CD14-positive monocyte (primary cell): Measurements from ENCODE around the gene UPK1B. TPM values are rescaled to one million over a fixed set of nuclear protein-coding genes. Genes with fewer than 3 reads are reported as not detected.
"Not testable (repeated sequence)": the region's sequence is repeated elsewhere in the genome, so short reads cannot be mapped to it uniquely, and the experiment has no call there.

Experiments used
- DNase-seq, 3 donors: peaks; one replicate each; pipeline ENCODE4 v3.0.0-alpha.2; 2011 to 2022
- H2AFZ ChIP-seq: 2 replicates; pipeline ENCODE4 v1.6.0; 2012; ENCODE audit warnings: mild to moderate bottlenecking, low read depth, low read length, inconsistent platforms; ENCODE audit not compliant: insufficient read depth, poor library complexity, severe bottlenecking
- H3K27ac ChIP-seq, 2 donors: 1 replicate in 1 of 2; 2 replicates in 1 of 2; pipeline ENCODE4 v1.5.1; 2012 to 2013; ENCODE audit warnings: low read length in 2 of 2, control low read depth in 1 of 2, inconsistent platforms in 1 of 2, low read depth in 1 of 2, mild to moderate bottlenecking in 1 of 2
- H3K27me3 ChIP-seq, 2 donors: one replicate each; pipeline versions ENCODE4 v1.6.0 to v1.6.1; 2011 to 2013; ENCODE audit warnings: low read length in 2 of 2; ENCODE audit not compliant: control insufficient read depth in 2 of 2, insufficient read depth in 2 of 2
- H3K36me3 ChIP-seq, 2 donors: replicated peaks in 1 of 2; 1 replicate in 1 of 2; 2 replicates in 1 of 2; pipeline versions ENCODE4 v1.5.1 to v1.6.1; 2012 to 2013; ENCODE audit warnings: low read length in 2 of 2, control low read depth in 1 of 2, inconsistent platforms in 1 of 2, mild to moderate bottlenecking in 1 of 2; ENCODE audit not compliant: insufficient read depth in 2 of 2, control insufficient read depth in 1 of 2
- H3K4me1 ChIP-seq, 2 donors: 1 replicate in 1 of 2; 2 replicates in 1 of 2; pipeline versions ENCODE4 v1.5.1 to v1.6.1; 2012 to 2013; ENCODE audit warnings: low read length in 2 of 2, control low read depth in 1 of 2, inconsistent platforms in 1 of 2, mild to moderate bottlenecking in 1 of 2, moderate library complexity in 1 of 2; ENCODE audit not compliant: insufficient read depth in 2 of 2, control insufficient read depth in 1 of 2
- H3K4me2 ChIP-seq: replicated peaks from 2 replicates; pipeline ENCODE3; 2012; ENCODE audit warnings: low read length, moderate library complexity, mild to moderate bottlenecking; ENCODE audit not compliant: poor library complexity, severe bottlenecking; ENCODE audit errors: extremely low read depth
- H3K4me3 ChIP-seq, 3 experiments: fragments of 200-600 bp in 1 of 3; sonication (generic) in 1 of 3; replicated peaks in 1 of 3; 1 replicate in 2 of 3; 2 replicates in 1 of 3; pipeline ENCODE4 v1.5.1; 2011 to 2013; ENCODE audit warnings: low read length in 3 of 3, mild to moderate bottlenecking in 3 of 3, control low read depth in 2 of 3, low read depth in 2 of 3, inconsistent platforms in 1 of 3, moderate library complexity in 1 of 3
- H3K79me2 ChIP-seq: 2 replicates; pipeline ENCODE4 v1.6.0; 2012; ENCODE audit warnings: mild to moderate bottlenecking, control low read depth, inconsistent platforms, low read length, moderate library complexity; ENCODE audit not compliant: insufficient read depth
- H3K9ac ChIP-seq: 2 replicates; pipeline ENCODE4 v1.6.0; 2017; ENCODE audit warnings: low read length, mild to moderate bottlenecking; ENCODE audit not compliant: insufficient read depth, poor library complexity, severe bottlenecking
- H3K9me3 ChIP-seq, 2 donors: replicated peaks in 1 of 2; 1 replicate in 1 of 2; 2 replicates in 1 of 2; pipeline versions ENCODE4 v1.5.1 to v1.6.1; 2012 to 2013; ENCODE audit warnings: low read length in 2 of 2, control low read depth in 1 of 2; ENCODE audit not compliant: control insufficient read depth in 1 of 2, insufficient read depth in 1 of 2
- H4K20me1 ChIP-seq: 2 replicates; pipeline ENCODE4 v1.6.0; 2012; ENCODE audit warnings: mild to moderate bottlenecking, low read length, control low read depth, moderate library complexity; ENCODE audit not compliant: insufficient read depth
- H3K27ac Mint-ChIP-seq, 7 donors: one replicate each; pipeline ENCODE4 v1.8.0; 2020; ENCODE audit warnings: mild to moderate bottlenecking in 7 of 7, mixed read lengths in 7 of 7, moderate library complexity in 6 of 7, inconsistent platforms in 2 of 7
- H3K27me3 Mint-ChIP-seq, 3 donors: one replicate each; pipeline ENCODE4 v1.8.0; 2021 to 2022; ENCODE audit warnings: low read depth in 3 of 3, mild to moderate bottlenecking in 3 of 3, mixed read lengths in 3 of 3, moderate library complexity in 3 of 3, inconsistent platforms in 1 of 3
- H3K36me3 Mint-ChIP-seq, 2 donors: one replicate each; pipeline ENCODE4 v1.8.0; 2020; ENCODE audit warnings: mixed read lengths in 2 of 2, inconsistent platforms in 1 of 2, mild to moderate bottlenecking in 1 of 2
- H3K4me1 Mint-ChIP-seq: one replicate; pipeline ENCODE4 v1.8.0; 2020; ENCODE audit warnings: mild to moderate bottlenecking, mixed read lengths
- H3K4me3 Mint-ChIP-seq, 2 donors: one replicate each; pipeline ENCODE4 v1.8.0; 2020; ENCODE audit warnings: mild to moderate bottlenecking in 2 of 2, mixed read lengths in 2 of 2, moderate library complexity in 1 of 2
- H3K9me3 Mint-ChIP-seq, 7 donors: one replicate each; pipeline ENCODE4 v1.8.0; 2020 to 2022; ENCODE audit warnings: mixed read lengths in 7 of 7, mild to moderate bottlenecking in 6 of 7, moderate library complexity in 6 of 7, inconsistent platforms in 2 of 7
- WGBS: methylation state at CpG from one replicate; pipeline ENCODE4 v1.1.5; 2013; ENCODE audit warnings: missing lambda C conversion rate; ENCODE audit not compliant: insufficient coverage; 5-methylcytosine and 5-hydroxymethylcytosine counted together
- intact Hi-C, 2 donors: fragments of 100-400 bp; cut with micrococcal nuclease; formaldehyde crosslinking; loops; one replicate each; pipeline versions ENCODE4 v1.15.0 to v1.15.1; 2023
- polyA plus RNA-seq, 3 donors: library from polyadenylated mRNA; depleted of rRNA in 1 of 3; unstranded in 2 of 3; stranded (reverse) in 1 of 3; fragments of 300-500 nt in 2 of 3; fragments of >200 nt in 1 of 3; fragmentation: Illumina TruSeq in 2 of 3; gene quantifications; 1 replicate in 2 of 3; 2 replicates in 1 of 3; pipeline ENCODE4 v1.2.3, GENCODE V29; 2012 to 2021
- TF ChIP-seq, protein P1 (sequence below): fragments of 200-600 bp; IDR thresholded peaks from one replicate; pipeline ENCODE4 v1.8.0; 2022; ENCODE audit warnings: antibody characterized with exemption, mild to moderate bottlenecking

Gene UPK1B
- polyA plus RNA-seq, 3 donors, result not detected

DNA sequence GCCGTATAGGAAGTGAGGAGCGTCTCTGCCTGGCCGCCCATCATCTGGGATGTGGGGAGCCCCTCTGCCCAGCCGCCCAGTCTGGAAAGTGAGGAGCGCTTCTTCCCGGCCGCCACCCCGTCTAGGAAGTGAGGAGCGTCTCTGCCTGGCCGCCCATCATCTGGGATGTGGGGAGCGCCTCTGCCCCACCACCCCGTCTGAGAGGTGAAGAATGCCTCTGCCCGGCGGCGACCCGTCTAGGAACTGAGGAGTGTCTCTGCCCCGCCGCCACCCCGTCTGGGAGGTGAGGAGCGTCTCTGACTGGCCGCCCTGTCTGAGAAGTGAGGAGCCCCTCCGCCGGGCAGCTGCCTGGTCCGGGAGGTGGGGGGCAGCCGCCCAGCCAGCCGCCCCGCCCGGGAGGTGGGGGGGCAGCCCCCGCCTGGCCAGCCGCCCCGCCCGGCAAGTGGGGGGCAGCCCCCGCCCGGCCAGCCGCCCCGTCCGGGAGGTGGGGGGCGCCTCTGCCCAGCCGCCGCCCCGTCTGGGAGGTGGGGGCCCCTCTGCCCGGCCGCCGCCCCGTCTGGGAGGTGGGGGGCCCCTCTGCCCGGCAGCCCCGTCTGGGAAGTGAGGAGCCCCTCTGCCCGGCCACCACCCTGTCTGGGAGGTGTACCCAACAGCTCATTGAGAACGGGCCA is 69.1 kb downstream of the UPK1B start:
- Histone ChIP-seq H3K4me1 (peaks cover 24 to 38% of the 10 kb centered on the region in 2 donors), H3K79me2 (peaks cover 30% of the 10 kb centered on the region)
- H2AFZ ChIP-seq, H3K4me3 Mint-ChIP-seq, H3K36me3 Mint-ChIP-seq, H4K20me1 ChIP-seq, H3K27me3 ChIP-seq, H3K27me3 Mint-ChIP-seq, H3K4me3 ChIP-seq, H3K36me3 ChIP-seq, H3K9me3 ChIP-seq, H3K4me2 ChIP-seq, H3K9ac ChIP-seq, H3K27ac Mint-ChIP-seq, H3K27ac ChIP-seq, H3K9me3 Mint-ChIP-seq, DNase-seq: not testable (repeated sequence)
- peaks cover 31% of the 10 kb centered on the region for H3K4me1 Mint-ChIP-seq
- intact Hi-C loops, result loop anchor here in 1 of 2 donors (10.0 kb wide), 1 partner anchor 358 kb away; no protein-coding TSS in a partner anchor
- WGBS, result 99% methylated on average over 18 of the region's 49 CpGs

DNA sequence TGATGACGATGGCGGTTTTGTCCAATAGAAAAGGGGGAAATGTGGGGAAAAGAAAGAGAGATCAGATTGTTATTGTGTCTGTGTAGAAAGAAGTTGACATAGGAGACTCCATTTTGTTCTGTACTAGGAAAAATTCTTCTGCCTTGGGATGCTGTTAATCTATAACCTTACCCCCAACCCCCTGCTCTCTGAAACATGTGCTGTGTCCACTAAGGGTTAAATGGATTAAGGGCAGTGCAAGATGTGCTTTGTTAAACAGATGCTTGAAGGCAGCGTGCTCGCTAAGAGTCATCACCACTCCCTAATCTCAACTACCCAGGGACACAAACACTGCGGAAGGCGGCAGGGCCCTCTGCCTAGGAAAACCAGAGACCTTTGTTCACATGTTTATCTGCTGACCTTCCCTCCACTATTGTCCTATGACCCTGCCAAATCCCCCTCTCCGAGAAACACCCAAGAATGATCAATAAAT is 69.7 kb downstream of the UPK1B start:
- Histone ChIP-seq H3K79me2 (peaks cover 26% of the 10 kb centered on the region), H3K4me1 (peaks cover 24 to 34% of the 10 kb centered on the region in 2 donors)
- intact Hi-C loops, result loop anchor here in 1 of 2 donors (10.0 kb wide), 1 partner anchor 358 kb away; no protein-coding TSS in a partner anchor
- not testable (repeated sequence) for H2AFZ ChIP-seq, H3K27me3 ChIP-seq, H3K27ac ChIP-seq, H3K36me3 Mint-ChIP-seq, H3K27ac Mint-ChIP-seq, DNase-seq, H3K9me3 ChIP-seq, H3K27me3 Mint-ChIP-seq, H3K4me2 ChIP-seq, H3K9ac ChIP-seq, H3K9me3 Mint-ChIP-seq, H3K36me3 ChIP-seq, H3K4me3 Mint-ChIP-seq, H4K20me1 ChIP-seq, H3K4me3 ChIP-seq
- peaks cover 28% of the 10 kb centered on the region for H3K4me1 Mint-ChIP-seq
- WGBS, result no CpG with 5 or more reads among the region's 7 CpGs

DNA sequence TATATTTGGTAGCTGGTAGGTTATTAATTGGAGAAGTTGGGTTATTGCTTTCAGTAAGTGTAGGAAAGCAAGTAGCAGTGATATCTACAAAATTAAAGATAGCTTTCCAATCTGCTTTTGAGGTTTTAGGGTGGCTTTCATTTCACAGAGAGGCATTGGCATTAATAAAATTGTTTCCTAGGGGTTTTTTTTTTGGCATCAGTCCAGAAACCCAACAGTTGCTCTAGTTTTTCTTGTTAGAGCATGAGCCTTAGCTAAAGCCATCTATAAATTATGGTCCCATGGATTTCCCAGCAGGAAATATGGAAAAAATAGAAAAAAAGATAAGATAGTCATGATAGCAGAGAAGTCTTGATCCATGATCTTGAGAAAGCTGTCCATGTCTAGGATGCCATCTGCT is 70.3 kb downstream of the UPK1B start:
- Histone ChIP-seq H3K4me3 (no peak overlapping the region), H2AFZ (no peak overlapping the region), H3K9me3 (peaks cover 3 to 10% of the 10 kb centered on the region in 2 donors), H3K9ac (no peak overlapping the region), H3K4me2 (no peak overlapping the region), H3K27ac (no peak overlapping the region), H3K36me3 (no peaks in the 10 kb centered on the region), H4K20me1 (no peaks in the 10 kb centered on the region), H3K79me2 (peaks cover 20% of the 10 kb centered on the region), H3K27me3 (no peaks in the 10 kb centered on the region), H3K4me1 (peaks cover 22 to 28% of the 10 kb centered on the region in 2 donors)
- H3K9me3 Mint-ChIP-seq, result peaks cover 6 to 16% (median 12%) of the 10 kb centered on the region in 7 donors
- H3K4me1 Mint-ChIP-seq, result peaks cover 26% of the 10 kb centered on the region
- peaks cover 0 to 1% (median 0%) of the 10 kb centered on the region in 3 donors for H3K27me3 Mint-ChIP-seq
- H3K36me3 Mint-ChIP-seq, result no peaks in the 10 kb centered on the region
- intact Hi-C loops, result loop anchor here in 1 of 2 donors (10.0 kb wide), 1 partner anchor 359 kb away; no protein-coding TSS in a partner anchor
- no peak overlapping the region for H3K4me3 Mint-ChIP-seq
- no peak overlapping the region for H3K27ac Mint-ChIP-seq
- TF ChIP-seq, protein P1, sequence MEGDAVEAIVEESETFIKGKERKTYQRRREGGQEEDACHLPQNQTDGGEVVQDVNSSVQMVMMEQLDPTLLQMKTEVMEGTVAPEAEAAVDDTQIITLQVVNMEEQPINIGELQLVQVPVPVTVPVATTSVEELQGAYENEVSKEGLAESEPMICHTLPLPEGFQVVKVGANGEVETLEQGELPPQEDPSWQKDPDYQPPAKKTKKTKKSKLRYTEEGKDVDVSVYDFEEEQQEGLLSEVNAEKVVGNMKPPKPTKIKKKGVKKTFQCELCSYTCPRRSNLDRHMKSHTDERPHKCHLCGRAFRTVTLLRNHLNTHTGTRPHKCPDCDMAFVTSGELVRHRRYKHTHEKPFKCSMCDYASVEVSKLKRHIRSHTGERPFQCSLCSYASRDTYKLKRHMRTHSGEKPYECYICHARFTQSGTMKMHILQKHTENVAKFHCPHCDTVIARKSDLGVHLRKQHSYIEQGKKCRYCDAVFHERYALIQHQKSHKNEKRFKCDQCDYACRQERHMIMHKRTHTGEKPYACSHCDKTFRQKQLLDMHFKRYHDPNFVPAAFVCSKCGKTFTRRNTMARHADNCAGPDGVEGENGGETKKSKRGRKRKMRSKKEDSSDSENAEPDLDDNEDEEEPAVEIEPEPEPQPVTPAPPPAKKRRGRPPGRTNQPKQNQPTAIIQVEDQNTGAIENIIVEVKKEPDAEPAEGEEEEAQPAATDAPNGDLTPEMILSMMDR, result no peak
- no peak for DNase-seq
